Measurements from ENCODE around the gene OR2T10.
"Not testable (repeated sequence)": the region's sequence is repeated elsewhere in the genome, so short reads cannot be mapped to it uniquely, and the experiment has no call there.

DNA sequence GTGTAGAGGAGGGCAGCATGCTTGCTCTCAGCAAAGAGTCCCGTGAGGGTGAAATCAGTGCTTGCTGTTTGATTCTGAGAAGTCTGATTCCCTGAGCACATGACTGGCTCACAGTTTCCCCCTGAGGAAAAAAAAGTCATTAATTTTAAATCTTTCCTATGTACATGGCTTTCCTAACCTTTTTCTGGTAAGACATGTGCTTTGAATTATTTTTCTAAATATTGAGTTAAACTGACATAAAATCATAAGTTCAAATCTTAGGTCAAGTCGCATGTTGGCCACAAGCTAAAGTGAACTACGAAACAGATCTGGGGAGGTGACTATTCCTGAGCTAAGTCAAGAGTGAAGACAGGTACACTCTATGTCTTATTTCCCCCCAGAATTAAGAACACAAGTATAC lies 22.8 kb downstream of the OR2T10 start, which contains the start of gene OR2T34:
- TF ChIP-seq, protein P1, sequence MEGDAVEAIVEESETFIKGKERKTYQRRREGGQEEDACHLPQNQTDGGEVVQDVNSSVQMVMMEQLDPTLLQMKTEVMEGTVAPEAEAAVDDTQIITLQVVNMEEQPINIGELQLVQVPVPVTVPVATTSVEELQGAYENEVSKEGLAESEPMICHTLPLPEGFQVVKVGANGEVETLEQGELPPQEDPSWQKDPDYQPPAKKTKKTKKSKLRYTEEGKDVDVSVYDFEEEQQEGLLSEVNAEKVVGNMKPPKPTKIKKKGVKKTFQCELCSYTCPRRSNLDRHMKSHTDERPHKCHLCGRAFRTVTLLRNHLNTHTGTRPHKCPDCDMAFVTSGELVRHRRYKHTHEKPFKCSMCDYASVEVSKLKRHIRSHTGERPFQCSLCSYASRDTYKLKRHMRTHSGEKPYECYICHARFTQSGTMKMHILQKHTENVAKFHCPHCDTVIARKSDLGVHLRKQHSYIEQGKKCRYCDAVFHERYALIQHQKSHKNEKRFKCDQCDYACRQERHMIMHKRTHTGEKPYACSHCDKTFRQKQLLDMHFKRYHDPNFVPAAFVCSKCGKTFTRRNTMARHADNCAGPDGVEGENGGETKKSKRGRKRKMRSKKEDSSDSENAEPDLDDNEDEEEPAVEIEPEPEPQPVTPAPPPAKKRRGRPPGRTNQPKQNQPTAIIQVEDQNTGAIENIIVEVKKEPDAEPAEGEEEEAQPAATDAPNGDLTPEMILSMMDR (IDR thresholded peaks at IDR 0.05), result not testable (repeated sequence)
- not testable (repeated sequence) for TF ChIP-seq POLR2A (IDR thresholded peaks at IDR 0.05)
